ENCODE measurements around the gene S100A16.
A peak's percentile ranks its signal among the peaks of the same experiment; 100 is the strongest.

The S100A16 gene

GRCh38 chr1:153635872-153636271 is 22.9 kb upstream of the S100A16 start:
- DNase-seq = no peak

GRCh38 chr1:153633754-153634665 is 21.1 kb upstream of the S100A16 start, which contains the start of gene CHTOP:
Gene CHTOP, plus strand, starts transcription at chr1:153634066. Its CDS starts 2,523 bp downstream, at chr1:153636589.
- DNase-seq = peak; percentile 94

GRCh38 chr1:153633161-153633753 is 20.3 kb upstream of the S100A16 start:
- no peak for DNase-seq

- DNase-seq = no peak
Measured at GRCh38 chr1:153631047-153632022, 18.4 kb upstream of the S100A16 start.

- DNase-seq = no peak
Measured at GRCh38 chr1:153630384-153630783, 17.4 kb upstream of the S100A16 start.

GRCh38 chr1:153629971-153630370 is 17.0 kb upstream of the S100A16 start:
- no peak for DNase-seq

- no peak for DNase-seq
Measured at GRCh38 chr1:153629343-153629665, 16.4 kb upstream of the S100A16 start.

- peak; percentile 17 for DNase-seq
Measured at GRCh38 chr1:153628638-153629342, 15.9 kb upstream of the S100A16 start.

GRCh38 chr1:153627715-153628626 is 15.0 kb upstream of the S100A16 start, which contains the start of gene S100A1:
Gene S100A1, plus strand, starts transcription at chr1:153628434. Its CDS starts 2,088 bp downstream, at chr1:153630522.
- DNase-seq = peak; percentile 59

- peak; percentile 85 for DNase-seq
Measured at GRCh38 chr1:153626904-153627714, 14.2 kb upstream of the S100A16 start, which contains the start of gene S100A13. Gene S100A13, minus strand, starts transcription at chr1:153627505. Its CDS starts 1,033 bp downstream, at chr1:153626472.

- DNase-seq = no peak
Measured at GRCh38 chr1:153626477-153626903, 13.6 kb upstream of the S100A16 start.

GRCh38 chr1:153624965-153625611 is 12.2 kb upstream of the S100A16 start:
- DNase-seq = no peak

- no peak for DNase-seq
Measured at GRCh38 chr1:153623101-153623500, 10.2 kb upstream of the S100A16 start.

GRCh38 chr1:153619171-153619570 is 6.2 kb upstream of the S100A16 start:
- DNase-seq = no peak

GRCh38 chr1:153617663-153618062 is 4.7 kb upstream of the S100A16 start:
- DNase-seq = no peak

GRCh38 chr1:153616917-153617311 is 4.0 kb upstream of the S100A16 start:
- DNase-seq = no peak

- DNase-seq = no peak
Measured at GRCh38 chr1:153616144-153616916, 3.4 kb upstream of the S100A16 start, which contains the start of gene S100A14. Gene S100A14, minus strand, starts transcription at chr1:153616325. Its CDS starts 467 bp downstream, at chr1:153615858.

GRCh38 chr1:153615406-153615805 is 2.5 kb upstream of the S100A16 start:
- no peak for DNase-seq

- no peak for DNase-seq
Measured at GRCh38 chr1:153614906-153615305, 2.0 kb upstream of the S100A16 start.
